Measurements from ENCODE around the gene FARS2.

GRCh38 chr6:5531853-5532375 is 270.6 kb downstream of the FARS2 start:
- TF ChIP-seq, protein P1, sequence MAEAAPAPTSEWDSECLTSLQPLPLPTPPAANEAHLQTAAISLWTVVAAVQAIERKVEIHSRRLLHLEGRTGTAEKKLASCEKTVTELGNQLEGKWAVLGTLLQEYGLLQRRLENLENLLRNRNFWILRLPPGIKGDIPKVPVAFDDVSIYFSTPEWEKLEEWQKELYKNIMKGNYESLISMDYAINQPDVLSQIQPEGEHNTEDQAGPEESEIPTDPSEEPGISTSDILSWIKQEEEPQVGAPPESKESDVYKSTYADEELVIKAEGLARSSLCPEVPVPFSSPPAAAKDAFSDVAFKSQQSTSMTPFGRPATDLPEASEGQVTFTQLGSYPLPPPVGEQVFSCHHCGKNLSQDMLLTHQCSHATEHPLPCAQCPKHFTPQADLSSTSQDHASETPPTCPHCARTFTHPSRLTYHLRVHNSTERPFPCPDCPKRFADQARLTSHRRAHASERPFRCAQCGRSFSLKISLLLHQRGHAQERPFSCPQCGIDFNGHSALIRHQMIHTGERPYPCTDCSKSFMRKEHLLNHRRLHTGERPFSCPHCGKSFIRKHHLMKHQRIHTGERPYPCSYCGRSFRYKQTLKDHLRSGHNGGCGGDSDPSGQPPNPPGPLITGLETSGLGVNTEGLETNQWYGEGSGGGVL (tag by site-specific recombination; IDR thresholded peaks at IDR 0.05): no peak
- TF ChIP-seq ZNF121 (tag by site-specific recombination; IDR thresholded peaks at IDR 0.05) (no peak), ZNF23 (tag by site-specific recombination; IDR thresholded peaks at IDR 0.05; ENCODE audit: borderline replicate concordance) (no peak), ZNF248 (tag by site-specific recombination; IDR thresholded peaks at IDR 0.05) (no peak), CTCF (tag by site-specific recombination; IDR thresholded peaks at IDR 0.05) (no peak)
